Measurements from ENCODE around the gene ADGRB3.
"Not testable (repeated sequence)": the region's sequence is repeated elsewhere in the genome, so short reads cannot be mapped to it uniquely, and the experiment has no call there.

Gene ADGRB3

GRCh38 chr6:68676094-68676493 lies 41.0 kb downstream of the ADGRB3 start:
- H3K9ac ChIP-seq (ENCODE audit: low read length); H2BK120ac ChIP-seq (ENCODE audit: low read depth, low read length); H3K4ac ChIP-seq (ENCODE audit: low read depth, low read length); H4K5ac ChIP-seq (ENCODE audit: low read length); H3K23ac ChIP-seq (ENCODE audit: low read length); H4K8ac ChIP-seq (ENCODE audit: low read depth, low read length); H3K79me2 ChIP-seq (ENCODE audit: control insufficient read depth, insufficient read depth, low read length); H3K27ac ChIP-seq (ENCODE audit: low read depth, low read length); H2AK5ac ChIP-seq (ENCODE audit: low read length); H3K4me2 ChIP-seq (ENCODE audit: low read length); H3K18ac ChIP-seq (ENCODE audit: low read length); H3K79me1 ChIP-seq (ENCODE audit: low read length); H3K56ac ChIP-seq (ENCODE audit: low read length); H2BK15ac ChIP-seq (replicated peaks; ENCODE audit: low read depth); H3K4me1 ChIP-seq (ENCODE audit: control insufficient read depth, low read depth, low read length); DNase-seq; H3K4me3 ChIP-seq (ENCODE audit: low read length); H2BK5ac ChIP-seq (ENCODE audit: low read length); H3K36me3 ChIP-seq (ENCODE audit: control insufficient read depth, insufficient read depth, low read length); H3K27me3 ChIP-seq (ENCODE audit: insufficient read depth, low read length, poor library complexity): not testable (repeated sequence)
- WGBS (ENCODE audit: extremely low coverage, insufficient coverage, low lambda C conversion rate), result no CpG with 5 or more reads among the region's 16 CpGs

DNA sequence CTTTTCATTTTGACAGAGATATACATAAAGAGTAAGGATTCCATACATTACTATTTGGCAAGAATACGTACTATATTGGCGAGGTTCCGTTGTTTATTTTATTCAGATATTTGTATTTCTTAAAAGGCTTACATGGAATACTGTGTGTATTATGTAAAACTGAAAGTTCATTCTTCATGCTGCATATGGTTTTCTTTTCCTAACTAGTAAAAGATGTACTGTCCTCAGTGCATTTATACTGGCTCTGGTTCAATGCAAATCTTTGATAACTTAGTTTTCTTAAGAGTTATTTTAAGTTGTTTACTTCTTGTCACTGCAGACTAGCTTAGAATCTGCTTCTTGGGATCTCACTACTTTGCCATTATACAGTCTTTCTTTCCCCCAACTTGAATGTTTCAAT lies 42.0 kb downstream of the ADGRB3 start:
- WGBS (ENCODE audit: extremely low coverage, insufficient coverage, low lambda C conversion rate), result no CpG with 5 or more reads among the region's 3 CpGs
- H2AK5ac ChIP-seq (ENCODE audit: low read length), result no peak overlapping the region
- no peak overlapping the region for H2BK15ac ChIP-seq (replicated peaks; ENCODE audit: low read depth)
- no peak overlapping the region for H4K8ac ChIP-seq (ENCODE audit: low read depth, low read length)
- no peak overlapping the region for H3K4me2 ChIP-seq (ENCODE audit: low read length)
- H3K9ac ChIP-seq (ENCODE audit: low read length), result no peak overlapping the region
- H3K36me3 ChIP-seq (ENCODE audit: control insufficient read depth, insufficient read depth, low read length), result no peaks in the 10 kb centered on the region
- no peak overlapping the region for H3K23ac ChIP-seq (ENCODE audit: low read length)
- no peak overlapping the region for H3K56ac ChIP-seq (ENCODE audit: low read length)
- H3K27me3 ChIP-seq (ENCODE audit: insufficient read depth, low read length, poor library complexity), result no peaks in the 10 kb centered on the region
- H3K79me1 ChIP-seq (ENCODE audit: low read length), result no peaks in the 10 kb centered on the region
- no peak for DNase-seq
- H3K27ac ChIP-seq (ENCODE audit: low read depth, low read length), result no peak overlapping the region
- H3K18ac ChIP-seq (ENCODE audit: low read length), result no peak overlapping the region
- no peak overlapping the region for H3K4ac ChIP-seq (ENCODE audit: low read depth, low read length)
- no peak overlapping the region for H2BK5ac ChIP-seq (ENCODE audit: low read length)
- H4K5ac ChIP-seq (ENCODE audit: low read length), result no peak overlapping the region
- no peaks in the 10 kb centered on the region for H3K4me1 ChIP-seq (ENCODE audit: control insufficient read depth, low read depth, low read length)
- H3K4me3 ChIP-seq (ENCODE audit: low read length), result no peak overlapping the region
- no peaks in the 10 kb centered on the region for H3K79me2 ChIP-seq (ENCODE audit: control insufficient read depth, insufficient read depth, low read length)
- H2BK120ac ChIP-seq (ENCODE audit: low read depth, low read length), result no peak overlapping the region

- no peaks in the 10 kb centered on the region for H3K36me3 ChIP-seq (ENCODE audit: control insufficient read depth, insufficient read depth, low read length)
- H3K18ac ChIP-seq (ENCODE audit: low read length), result no peak overlapping the region
- no peaks in the 10 kb centered on the region for H3K79me2 ChIP-seq (ENCODE audit: control insufficient read depth, insufficient read depth, low read length)
- no peak overlapping the region for H3K4ac ChIP-seq (ENCODE audit: low read depth, low read length)
- no peak overlapping the region for H3K56ac ChIP-seq (ENCODE audit: low read length)
- no peak overlapping the region for H2BK5ac ChIP-seq (ENCODE audit: low read length)
- no peak overlapping the region for H3K9ac ChIP-seq (ENCODE audit: low read length)
- no peak overlapping the region for H3K23ac ChIP-seq (ENCODE audit: low read length)
- H3K79me1 ChIP-seq (ENCODE audit: low read length), result no peaks in the 10 kb centered on the region
- no peak overlapping the region for H2BK120ac ChIP-seq (ENCODE audit: low read depth, low read length)
- no CpG with 5 or more reads among the region's 2 CpGs for WGBS (ENCODE audit: extremely low coverage, insufficient coverage, low lambda C conversion rate)
- no peaks in the 10 kb centered on the region for H3K4me1 ChIP-seq (ENCODE audit: control insufficient read depth, low read depth, low read length)
- no peak overlapping the region for H2AK5ac ChIP-seq (ENCODE audit: low read length)
- H2BK15ac ChIP-seq (replicated peaks; ENCODE audit: low read depth), result no peak overlapping the region
- no peak overlapping the region for H4K8ac ChIP-seq (ENCODE audit: low read depth, low read length)
- no peak overlapping the region for H3K4me2 ChIP-seq (ENCODE audit: low read length)
- no peaks in the 10 kb centered on the region for H3K27me3 ChIP-seq (ENCODE audit: insufficient read depth, low read length, poor library complexity)
- H3K27ac ChIP-seq (ENCODE audit: low read depth, low read length), result no peak overlapping the region
- H4K5ac ChIP-seq (ENCODE audit: low read length), result no peak overlapping the region
- no peak overlapping the region for H3K4me3 ChIP-seq (ENCODE audit: low read length)
- DNase-seq, result no peak
Measured at GRCh38 chr6:68679399-68679798, 44.3 kb downstream of the ADGRB3 start.

GRCh38 chr6:68680264-68680663 lies 45.2 kb downstream of the ADGRB3 start:
- Histone ChIP-seq H2BK15ac (replicated peaks; ENCODE audit: low read depth) (no peak overlapping the region), H2BK120ac (ENCODE audit: low read depth, low read length) (no peak overlapping the region), H3K23ac (ENCODE audit: low read length) (no peak overlapping the region), H3K79me1 (ENCODE audit: low read length) (no peaks in the 10 kb centered on the region), H3K27me3 (ENCODE audit: insufficient read depth, low read length, poor library complexity) (no peaks in the 10 kb centered on the region), H3K27ac (ENCODE audit: low read depth, low read length) (no peak overlapping the region), H4K8ac (ENCODE audit: low read depth, low read length) (no peak overlapping the region), H2BK5ac (ENCODE audit: low read length) (no peak overlapping the region), H3K36me3 (ENCODE audit: control insufficient read depth, insufficient read depth, low read length) (no peaks in the 10 kb centered on the region), H3K4me2 (ENCODE audit: low read length) (no peak overlapping the region), H2AK5ac (ENCODE audit: low read length) (no peak overlapping the region), H3K4ac (ENCODE audit: low read depth, low read length) (no peak overlapping the region), H4K5ac (ENCODE audit: low read length) (no peak overlapping the region), H3K4me3 (ENCODE audit: low read length) (no peak overlapping the region), H3K79me2 (ENCODE audit: control insufficient read depth, insufficient read depth, low read length) (no peaks in the 10 kb centered on the region), H3K9ac (ENCODE audit: low read length) (no peak overlapping the region), H3K4me1 (ENCODE audit: control insufficient read depth, low read depth, low read length) (no peaks in the 10 kb centered on the region), H3K18ac (ENCODE audit: low read length) (no peak overlapping the region), H3K56ac (ENCODE audit: low read length) (no peak overlapping the region)
- WGBS (ENCODE audit: extremely low coverage, insufficient coverage, low lambda C conversion rate), result no CpG with 5 or more reads among the region's 2 CpGs
- DNase-seq, result no peak

DNA sequence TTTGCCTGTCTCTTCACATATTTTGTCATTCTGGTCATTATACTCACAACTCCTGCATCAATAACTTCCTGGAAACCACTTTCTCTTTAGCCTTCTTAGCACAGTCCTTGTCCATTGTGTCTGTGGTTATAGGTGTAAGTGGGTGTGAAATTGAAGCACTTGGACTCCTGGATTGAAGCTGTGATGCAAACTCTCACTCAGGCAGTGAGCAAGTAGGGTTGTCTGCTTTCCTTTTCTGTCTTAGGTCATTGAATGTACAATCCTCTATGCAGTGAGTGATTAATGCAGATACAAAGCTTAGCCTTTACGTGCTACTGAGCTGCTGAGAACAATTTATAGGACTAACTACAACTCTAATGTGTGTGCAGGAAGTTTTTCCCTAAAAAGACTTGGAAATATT lies 54.8 kb downstream of the ADGRB3 start:
- no CpG with 5 or more reads among the region's 1 CpG for WGBS (ENCODE audit: extremely low coverage, insufficient coverage, low lambda C conversion rate)
- Histone ChIP-seq H3K79me1 (ENCODE audit: low read length) (no peaks in the 10 kb centered on the region), H3K27me3 (ENCODE audit: insufficient read depth, low read length, poor library complexity) (no peaks in the 10 kb centered on the region), H3K4me3 (ENCODE audit: low read length) (no peak overlapping the region), H3K36me3 (ENCODE audit: control insufficient read depth, insufficient read depth, low read length) (no peaks in the 10 kb centered on the region), H4K8ac (ENCODE audit: low read depth, low read length) (no peak overlapping the region), H3K4me1 (ENCODE audit: control insufficient read depth, low read depth, low read length) (no peaks in the 10 kb centered on the region), H3K79me2 (ENCODE audit: control insufficient read depth, insufficient read depth, low read length) (no peaks in the 10 kb centered on the region), H3K4ac (ENCODE audit: low read depth, low read length) (no peak overlapping the region), H3K9ac (ENCODE audit: low read length) (no peak overlapping the region), H2BK15ac (replicated peaks; ENCODE audit: low read depth) (no peak overlapping the region), H3K23ac (ENCODE audit: low read length) (no peak overlapping the region), H3K18ac (ENCODE audit: low read length) (no peak overlapping the region), H3K56ac (ENCODE audit: low read length) (no peak overlapping the region), H3K4me2 (ENCODE audit: low read length) (no peak overlapping the region), H2BK120ac (ENCODE audit: low read depth, low read length) (no peak overlapping the region), H2BK5ac (ENCODE audit: low read length) (no peak overlapping the region), H2AK5ac (ENCODE audit: low read length) (no peak overlapping the region), H4K5ac (ENCODE audit: low read length) (no peak overlapping the region), H3K27ac (ENCODE audit: low read depth, low read length) (no peak overlapping the region)
- no peak for DNase-seq

DNA sequence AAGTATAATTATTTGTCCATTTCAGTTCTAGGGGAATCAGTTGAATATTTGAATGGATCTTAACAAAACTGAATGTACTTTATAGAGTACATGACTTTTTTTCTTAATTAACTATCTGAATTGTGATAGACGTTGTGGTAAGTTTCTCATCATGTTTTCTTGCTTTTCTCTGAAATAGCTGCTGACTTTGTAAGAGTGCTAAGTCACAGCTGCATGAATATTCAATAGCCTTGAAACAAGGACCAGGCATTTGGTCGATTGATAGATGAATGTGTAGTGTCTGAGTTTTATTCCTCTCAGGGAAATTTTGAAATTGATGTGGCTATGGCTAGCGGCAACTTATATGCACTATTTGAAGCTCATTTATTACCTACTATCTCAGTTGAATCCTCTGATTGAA lies 56.0 kb downstream of the ADGRB3 start:
- H3K36me3 ChIP-seq (ENCODE audit: control insufficient read depth, insufficient read depth, low read length), result no peaks in the 10 kb centered on the region
- H4K5ac ChIP-seq (ENCODE audit: low read length), result no peak overlapping the region
- H3K27me3 ChIP-seq (ENCODE audit: insufficient read depth, low read length, poor library complexity), result no peaks in the 10 kb centered on the region
- no peak overlapping the region for H2BK5ac ChIP-seq (ENCODE audit: low read length)
- H4K8ac ChIP-seq (ENCODE audit: low read depth, low read length), result no peak overlapping the region
- DNase-seq, result no peak
- no peak overlapping the region for H3K4ac ChIP-seq (ENCODE audit: low read depth, low read length)
- H3K56ac ChIP-seq (ENCODE audit: low read length), result no peak overlapping the region
- H2BK120ac ChIP-seq (ENCODE audit: low read depth, low read length), result no peak overlapping the region
- H3K23ac ChIP-seq (ENCODE audit: low read length), result no peak overlapping the region
- WGBS (ENCODE audit: extremely low coverage, insufficient coverage, low lambda C conversion rate), result no CpG with 5 or more reads among the region's 3 CpGs
- no peaks in the 10 kb centered on the region for H3K4me1 ChIP-seq (ENCODE audit: control insufficient read depth, low read depth, low read length)
- no peak overlapping the region for H2BK15ac ChIP-seq (replicated peaks; ENCODE audit: low read depth)
- H2AK5ac ChIP-seq (ENCODE audit: low read length), result no peak overlapping the region
- no peak overlapping the region for H3K9ac ChIP-seq (ENCODE audit: low read length)
- no peak overlapping the region for H3K4me3 ChIP-seq (ENCODE audit: low read length)
- H3K4me2 ChIP-seq (ENCODE audit: low read length), result no peak overlapping the region
- H3K79me2 ChIP-seq (ENCODE audit: control insufficient read depth, insufficient read depth, low read length), result no peaks in the 10 kb centered on the region
- no peak overlapping the region for H3K27ac ChIP-seq (ENCODE audit: low read depth, low read length)
- no peaks in the 10 kb centered on the region for H3K79me1 ChIP-seq (ENCODE audit: low read length)
- H3K18ac ChIP-seq (ENCODE audit: low read length), result no peak overlapping the region
